KOPT-K1 (cell line): ENCODE data around the gene TEX264.

ENCODE experiments used
- H3K27ac ChIP-seq: fragments of 200-600 bp; sonication (generic); 2 replicates; pipeline ENCODE4 v1.5.1; 2016; ENCODE audit warnings: antibody characterized with exemption, mild to moderate bottlenecking, low read depth, low read length; ENCODE audit not compliant: poor library complexity, severe bottlenecking
- H3K36me3 ChIP-seq: fragments of 200-600 bp; sonication (generic); 2 replicates; pipeline ENCODE4 v1.5.1; 2017; ENCODE audit warnings: antibody characterized with exemption, mild to moderate bottlenecking, low read length, moderate library complexity; ENCODE audit not compliant: insufficient read depth
- H3K9me3 ChIP-seq: fragments of 200-600 bp; sonication (generic); 2 replicates; pipeline ENCODE4 v1.5.1; 2017; ENCODE audit warnings: antibody characterized with exemption, low read length, mild to moderate bottlenecking; ENCODE audit not compliant: insufficient read depth, poor library complexity, severe bottlenecking

Gene TEX264

DNA sequence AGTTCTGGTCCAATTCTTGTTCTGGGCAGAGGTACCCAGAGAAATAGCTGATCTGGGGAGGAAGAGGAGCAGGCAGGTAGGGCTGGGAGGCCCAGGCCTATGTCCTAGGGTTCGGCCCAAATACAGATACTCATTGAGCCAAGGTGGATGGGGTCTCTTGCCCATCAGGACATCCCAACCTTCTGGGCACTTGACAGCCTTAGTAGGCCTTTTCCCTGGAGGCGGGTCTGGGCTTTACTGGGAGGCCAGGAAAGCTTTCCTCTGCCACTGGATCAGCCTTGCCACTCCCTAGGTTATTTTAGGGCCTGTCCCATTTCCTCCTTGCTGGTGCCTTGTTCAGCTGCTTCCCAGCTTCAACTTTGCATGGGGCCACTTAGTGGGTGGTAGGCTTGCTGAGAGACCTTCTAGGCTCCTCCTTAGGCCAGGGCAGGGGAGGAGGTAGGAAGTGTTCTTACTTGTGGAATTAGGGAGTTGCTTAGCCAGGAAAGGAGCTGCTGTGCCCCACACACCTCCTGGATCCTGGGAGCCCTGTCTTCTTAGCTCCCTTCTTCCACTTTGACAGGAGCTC, 9.7 kb downstream of the TEX264 start:
- Histone ChIP-seq H3K36me3 (peaks cover 85% of the 10 kb centered on the region), H3K27ac (peak overlapping the region; percentile 42), H3K9me3 (no peaks in the 10 kb centered on the region)

- H3K9me3 ChIP-seq = no peaks in the 10 kb centered on the region
- peaks cover 80% of the 10 kb centered on the region for H3K36me3 ChIP-seq
- peak overlapping the region; percentile 42 for H3K27ac ChIP-seq
These were observed 10.4 kb downstream of the TEX264 start for GRCh38 chr3:51681453-51681852.

DNA sequence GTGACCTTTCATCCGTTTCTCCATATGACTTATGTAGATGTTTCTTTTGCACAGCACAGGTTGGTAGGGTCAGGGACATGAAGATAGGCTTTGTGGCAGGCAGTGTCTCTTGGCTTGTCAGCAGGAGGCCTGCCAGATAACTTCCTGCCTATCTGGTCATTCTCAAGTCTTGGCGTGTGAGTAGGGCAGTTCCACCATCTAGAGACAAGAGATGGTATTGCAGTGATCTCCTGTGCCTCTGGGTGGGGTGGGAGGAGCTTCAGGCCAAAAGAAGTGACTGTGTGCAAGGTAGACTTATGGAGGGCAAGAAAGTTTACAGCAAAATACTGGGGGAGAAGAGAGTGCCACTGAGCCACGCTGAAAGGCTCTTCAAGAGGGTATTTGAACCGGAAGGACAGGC, 11.0 kb downstream of the TEX264 start:
- Histone ChIP-seq H3K36me3 (peaks cover 75% of the 10 kb centered on the region), H3K27ac (peak overlapping the region; percentile 42), H3K9me3 (no peaks in the 10 kb centered on the region)

- no peaks in the 10 kb centered on the region for H3K9me3 ChIP-seq
- H3K36me3 ChIP-seq = peaks cover 75% of the 10 kb centered on the region
These were observed 11.5 kb downstream of the TEX264 start for GRCh38 chr3:51682526-51682925.

DNA sequence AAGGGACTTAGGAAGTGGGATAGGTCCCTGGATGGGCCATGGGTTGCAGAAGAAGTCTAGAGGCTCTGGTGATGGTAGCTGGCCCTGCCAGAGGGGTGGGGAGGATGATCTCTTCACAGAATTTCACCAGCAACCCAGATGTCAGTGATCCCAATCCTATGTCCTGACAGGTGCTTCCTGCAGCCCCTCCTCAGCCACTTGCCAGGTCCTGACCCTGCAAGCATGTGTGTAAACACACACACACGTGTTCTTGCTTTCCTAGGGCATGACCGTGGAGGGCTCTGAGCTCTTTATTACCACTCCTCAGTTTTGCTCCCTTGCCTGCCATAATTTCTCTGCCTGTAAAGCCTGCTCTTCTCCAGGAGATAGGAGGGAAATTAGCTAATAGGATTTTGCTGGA, 12.5 kb downstream of the TEX264 start:
- Histone ChIP-seq H3K27ac (no peak overlapping the region), H3K9me3 (no peaks in the 10 kb centered on the region), H3K36me3 (peaks cover 76% of the 10 kb centered on the region)

More at GRCh38 chr3:51682526-51682925, 11.5 kb downstream of the TEX264 start:
- H3K27ac ChIP-seq = no peak overlapping the region

DNA sequence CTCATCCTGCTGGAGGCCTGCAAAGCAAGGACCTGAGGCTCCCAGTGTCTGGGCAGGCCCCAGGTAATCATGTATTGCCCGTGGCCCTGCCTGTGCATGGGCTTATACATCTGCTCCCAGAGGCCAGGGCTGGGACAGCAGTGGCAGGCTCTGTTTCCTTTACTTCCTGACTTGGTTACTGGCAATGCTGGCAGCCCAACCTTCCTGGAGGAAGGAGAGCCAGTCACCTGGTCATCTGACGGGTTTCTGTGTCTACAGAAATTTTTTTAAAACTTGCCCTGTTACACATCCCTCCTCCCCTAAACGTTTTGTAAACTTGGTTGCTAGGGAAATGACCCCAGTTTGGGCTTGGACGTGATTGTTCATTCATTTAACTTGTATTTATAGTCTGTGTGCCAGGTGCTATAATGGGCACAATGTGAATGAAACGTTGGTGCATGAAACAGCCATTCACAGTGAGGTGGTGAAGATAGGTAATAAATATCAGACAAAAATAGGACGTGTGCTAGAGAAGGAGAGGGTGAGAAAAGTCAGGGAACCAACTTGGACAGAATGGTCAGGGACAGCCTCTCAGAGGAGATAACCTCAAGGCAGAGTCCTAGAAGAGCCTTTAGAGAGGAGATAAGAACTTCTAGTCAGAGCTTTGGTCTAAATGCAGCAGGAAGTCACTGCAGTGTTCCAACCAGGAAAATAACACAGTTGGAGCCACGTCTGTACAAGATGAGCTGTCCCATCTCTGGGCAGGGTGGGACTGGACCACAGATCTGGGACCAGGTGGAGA, 14.1 kb downstream of the TEX264 start:
- Histone ChIP-seq H3K27ac (peak overlapping the region; percentile 65), H3K36me3 (peaks cover 79% of the 10 kb centered on the region)

DNA sequence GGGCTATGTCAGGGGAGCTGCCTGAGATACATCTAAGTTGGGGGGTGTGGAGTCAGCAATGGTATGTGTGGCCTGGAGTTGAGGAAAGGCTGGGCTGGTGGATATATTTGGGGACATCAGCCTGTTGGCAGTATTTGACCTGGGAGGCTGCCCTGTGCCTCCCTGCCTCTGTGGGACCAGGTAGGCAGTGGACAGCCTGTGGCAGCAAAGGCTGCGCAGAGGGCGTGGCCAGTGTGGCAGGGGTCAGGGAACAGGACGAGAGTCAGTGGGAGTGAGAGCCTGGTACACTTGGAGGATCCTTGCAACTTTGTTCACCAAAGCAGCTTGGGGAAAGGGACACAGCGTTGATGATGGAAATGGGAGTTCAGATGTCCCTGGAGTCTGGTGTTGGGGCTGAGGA, 15.0 kb downstream of the TEX264 start:
- peaks cover 80% of the 10 kb centered on the region for H3K36me3 ChIP-seq
- peak overlapping the region; percentile 65 for H3K27ac ChIP-seq
- no peaks in the 10 kb centered on the region for H3K9me3 ChIP-seq

More for the DNA sequence above, 14.1 kb downstream of the TEX264 start:
- no peaks in the 10 kb centered on the region for H3K9me3 ChIP-seq

GRCh38 chr3:51686512-51687215, 15.6 kb downstream of the TEX264 start:
- no peaks in the 10 kb centered on the region for H3K9me3 ChIP-seq
- H3K27ac ChIP-seq = peak overlapping the region; percentile 65
- peaks cover 83% of the 10 kb centered on the region for H3K36me3 ChIP-seq

DNA sequence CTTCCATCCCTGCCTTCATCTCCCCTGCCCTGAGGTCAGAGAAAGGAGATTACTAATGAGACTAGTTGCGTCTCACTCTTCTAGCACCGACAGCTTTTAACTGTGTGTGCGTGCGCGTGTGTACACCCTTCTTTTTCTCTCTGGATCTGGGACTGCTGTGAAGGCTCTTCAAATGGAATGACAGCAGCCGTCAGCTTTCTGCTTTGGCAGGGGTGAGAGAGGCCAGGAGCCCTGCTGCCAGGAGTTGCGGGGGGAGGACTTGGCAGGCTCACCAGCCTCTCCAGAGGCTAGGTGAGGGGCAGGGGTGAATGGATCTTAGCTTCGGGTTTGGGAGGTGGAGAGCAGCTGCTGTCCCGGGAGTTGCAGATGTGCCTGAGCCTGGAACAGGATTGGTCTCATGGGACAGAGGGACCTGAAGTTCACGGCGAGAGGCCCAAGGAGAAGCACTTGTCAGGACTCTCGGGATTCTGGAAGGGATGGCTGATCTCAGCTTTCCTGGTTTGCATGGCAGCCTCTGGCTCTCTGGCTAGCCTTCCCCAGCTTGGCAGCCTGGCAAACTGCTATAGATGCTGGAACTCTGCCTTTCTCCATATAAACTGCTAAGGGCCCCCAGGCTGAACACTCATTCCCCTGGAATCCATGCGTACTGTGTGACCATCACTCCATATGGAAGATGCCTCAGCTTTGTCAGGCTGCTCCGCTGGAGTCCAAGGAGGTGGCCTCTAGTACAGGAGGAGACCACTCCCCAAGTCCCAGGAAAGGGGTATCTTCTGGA, 16.6 kb downstream of the TEX264 start:
- Histone ChIP-seq H3K9me3 (no peaks in the 10 kb centered on the region), H3K36me3 (peaks cover 90% of the 10 kb centered on the region), H3K27ac (peak overlapping the region; percentile 65)

DNA sequence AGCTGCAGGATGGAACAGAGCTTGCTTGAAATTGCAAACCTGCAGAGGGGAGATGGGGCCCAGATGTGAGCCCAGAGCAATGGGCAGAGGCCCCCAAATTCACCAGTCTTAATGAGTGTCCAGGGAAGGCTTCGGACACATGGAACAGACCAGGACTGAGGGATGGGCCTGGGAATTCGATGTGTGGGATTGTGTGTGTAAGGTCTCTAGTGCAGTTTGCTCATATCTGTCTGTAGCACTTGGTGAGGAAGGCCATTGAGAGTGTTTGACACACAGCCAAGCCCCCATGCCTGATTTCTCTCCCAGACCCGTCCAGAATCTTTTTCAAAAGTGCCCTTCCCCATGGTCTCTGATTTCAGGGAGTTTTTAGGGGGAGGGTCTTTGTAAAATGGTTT, 17.2 kb downstream of the TEX264 start:
- Histone ChIP-seq H3K36me3 (peaks cover 90% of the 10 kb centered on the region), H3K27ac (no peak overlapping the region), H3K9me3 (no peaks in the 10 kb centered on the region)

DNA sequence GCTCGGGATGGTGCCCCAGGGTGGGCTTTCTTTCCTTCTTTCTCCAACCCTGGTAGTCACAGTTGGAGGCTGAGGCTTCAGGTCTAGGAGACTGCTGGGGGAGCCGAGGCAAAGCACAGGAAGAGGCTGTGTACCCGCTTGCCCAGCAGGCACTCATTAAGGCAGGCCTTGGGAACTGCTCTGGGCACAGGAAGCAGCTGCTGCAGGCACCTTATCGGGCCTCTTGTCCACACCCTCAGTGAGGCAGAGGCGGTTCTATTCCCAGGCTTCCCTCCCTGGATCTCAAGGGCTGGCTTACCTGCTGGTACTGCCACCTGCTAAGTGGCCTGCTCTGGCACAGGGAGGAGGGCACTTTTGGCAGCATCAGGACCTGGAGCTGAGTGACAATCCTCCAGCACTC, 20.0 kb downstream of the TEX264 start:
- Histone ChIP-seq H3K27ac (no peak overlapping the region), H3K9me3 (no peaks in the 10 kb centered on the region), H3K36me3 (peaks cover 86% of the 10 kb centered on the region)

- Histone ChIP-seq H3K36me3 (peaks cover 94% of the 10 kb centered on the region), H3K9me3 (no peaks in the 10 kb centered on the region), H3K27ac (no peak overlapping the region)
These were observed 20.9 kb downstream of the TEX264 start for GRCh38 chr3:51691949-51692348.

GRCh38 chr3:51692980-51693395, 21.9 kb downstream of the TEX264 start:
- Histone ChIP-seq H3K36me3 (peaks cover 94% of the 10 kb centered on the region), H3K9me3 (no peaks in the 10 kb centered on the region), H3K27ac (no peak overlapping the region)

DNA sequence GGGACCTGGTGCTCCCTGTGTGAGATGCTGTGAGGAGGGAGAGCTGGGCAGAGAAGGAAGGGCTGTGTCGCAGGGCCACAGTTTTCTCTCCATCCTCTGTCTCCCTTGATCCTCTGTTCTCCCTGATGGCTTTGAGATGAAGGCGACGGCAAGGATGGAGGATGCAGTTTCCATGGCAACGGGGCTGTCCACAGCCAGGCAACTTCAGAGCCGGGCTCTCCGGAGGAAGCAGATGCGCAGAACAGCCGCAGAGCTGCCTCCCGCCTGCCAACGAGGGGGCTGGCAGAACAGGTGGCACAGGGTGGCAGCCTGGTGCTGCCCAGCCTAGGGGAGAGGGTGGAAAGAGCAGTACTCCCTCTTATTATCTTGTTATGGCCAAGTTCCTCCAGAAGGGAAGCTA, 25.9 kb downstream of the TEX264 start:
- no peak overlapping the region for H3K27ac ChIP-seq
- no peaks in the 10 kb centered on the region for H3K9me3 ChIP-seq
- peaks cover 93% of the 10 kb centered on the region for H3K36me3 ChIP-seq

GRCh38 chr3:51698209-51698608, 27.2 kb downstream of the TEX264 start:
- no peak overlapping the region for H3K27ac ChIP-seq
- peaks cover 92% of the 10 kb centered on the region for H3K36me3 ChIP-seq
- no peaks in the 10 kb centered on the region for H3K9me3 ChIP-seq
